PC-3 (cell line): ENCODE measurements around the gene BMPR1A. TPM values are rescaled to one million over a fixed set of nuclear protein-coding genes. Genes with fewer than 3 reads are reported as not detected.
"Not testable (repeated sequence)": the region's sequence is repeated elsewhere in the genome, so short reads cannot be mapped to it uniquely, and the experiment has no call there.

Experiments used
- ATAC-seq: fragments of 200-7000 bp; cut with Tn5 transposase; 2 replicates; pipeline ENCODE4 v1.9.1; 2020; ENCODE audit warnings: mild to moderate bottlenecking, moderate library complexity
- BruUV-seq: library from RNA; stranded (reverse); fragments of 400-500 nt; replicated peaks from 2 replicates; lab custom pipeline; 2021; lab: Mats Ljungman, UMichigan
- CTCF ChIA-PET: fragments of 300-600 bp; sonication (Branson Sonifier 250); formaldehyde crosslinking; loops from one replicate; lab custom pipeline; 2022; ENCODE audit warnings: antibody characterized with exemption; lab: Charles Lee
- POLR2A ChIA-PET: fragments of 300-600 bp; sonication (Branson Sonifier 250); formaldehyde crosslinking; loops from one replicate; lab custom pipeline; 2022; ENCODE audit warnings: antibody characterized with exemption; ENCODE audit not compliant: unreplicated experiment; lab: Charles Lee
- DNase-seq: peaks from one replicate; pipeline ENCODE4 v3.0.0-alpha.2; 2015
- H2AFZ ChIP-seq: fragments of 300-600 bp; sonication (generic); 2 replicates; pipeline ENCODE4 v1.6.0; 2016; ENCODE audit warnings: antibody characterized with exemption, low read length
- H3F3A ChIP-seq: fragments of 300-600 bp; sonication (generic); one replicate; pipeline ENCODE4 v1.6.0; 2017; ENCODE audit warnings: antibody characterized with exemption, low read length, control low read depth, mild to moderate bottlenecking; ENCODE audit not compliant: unreplicated experiment
- H3K27ac ChIP-seq: fragments of 300-600 bp; sonication (generic); 2 replicates; pipeline ENCODE4 v1.5.1; 2016; ENCODE audit warnings: mild to moderate bottlenecking, low read length
- H3K27me3 ChIP-seq: fragments of 300-600 bp; sonication (generic); 2 replicates; pipeline ENCODE4 v1.6.1; 2016; ENCODE audit warnings: low read length, mixed read lengths
- H3K36me3 ChIP-seq: fragments of 300-600 bp; sonication (generic); 2 replicates; pipeline ENCODE4 v1.6.1; 2016; ENCODE audit warnings: low read depth, mixed run types, low read length, mixed read lengths
- H3K4me1 ChIP-seq: fragments of 300-600 bp; sonication (generic); 2 replicates; pipeline ENCODE4 v1.5.1; 2016; ENCODE audit warnings: low read length; ENCODE audit not compliant: insufficient read depth
- H3K4me2 ChIP-seq: fragments of 300-600 bp; sonication (generic); 2 replicates; pipeline ENCODE4 v1.6.0; 2016; ENCODE audit warnings: low read length
- H3K4me3 ChIP-seq: fragments of 300-600 bp; sonication (generic); 2 replicates; pipeline ENCODE4 v1.5.1; 2016; ENCODE audit warnings: mild to moderate bottlenecking, low read length, mixed read lengths
- H3K79me2 ChIP-seq: fragments of 300-600 bp; sonication (generic); 2 replicates; pipeline ENCODE4 v1.6.1; 2017; ENCODE audit warnings: low read length, mixed read lengths
- H3K9ac ChIP-seq: fragments of 300-600 bp; sonication (generic); 2 replicates; pipeline ENCODE4 v1.6.0; 2016; ENCODE audit warnings: mild to moderate bottlenecking, low read length
- H3K9me2 ChIP-seq: fragments of 300-600 bp; sonication (generic); replicated peaks from 2 replicates; pipeline ENCODE4 v1.6.1; 2016; ENCODE audit warnings: mixed run types, low read length, mixed read lengths
- H3K9me3 ChIP-seq: fragments of 300-600 bp; sonication (generic); 2 replicates; pipeline ENCODE4 v1.6.1; 2016; ENCODE audit warnings: low read length, mixed read lengths
- H4K20me1 ChIP-seq: fragments of 300-600 bp; sonication (generic); 2 replicates; pipeline ENCODE4 v1.6.1; 2016; ENCODE audit warnings: low read length, mixed read lengths
- EZH2 ChIP-seq: fragments of 300-600 bp; sonication (generic); IDR thresholded peaks from one replicate; pipeline ENCODE4 v1.6.1; 2017; ENCODE audit warnings: antibody characterized with exemption, mild to moderate bottlenecking, low read length; ENCODE audit not compliant: unreplicated experiment
- EZH2phosphoT487 ChIP-seq: fragments of 300-600 bp; sonication (generic); IDR thresholded peaks from 2 replicates; pipeline ENCODE4 v1.6.1; 2018; ENCODE audit warnings: mild to moderate bottlenecking, antibody characterized with exemption, low read length, borderline replicate concordance
- intact Hi-C: fragments of 100-400 bp; cut with micrococcal nuclease; formaldehyde crosslinking; loops from 2 replicates; pipeline ENCODE4 v1.9.0; 2023
- total RNA-seq: library from RNA; depleted of rRNA; stranded (reverse); fragments of >200 nt; gene quantifications from 2 replicates; pipeline ENCODE4 v1.2.3, GENCODE V29; 2014
- TF ChIP-seq, protein P1 (sequence below): fragments of 300-600 bp; sonication (generic); conservative IDR thresholded peaks from 2 replicates; pipeline ENCODE4 v1.5.1; 2017; ENCODE audit warnings: antibody characterized with exemption, low read depth, mild to moderate bottlenecking, low read length

The BMPR1A gene
- total RNA-seq, 1 experiment from 2014 or later = 14.5 TPM

- no peak overlapping the region for H2AFZ ChIP-seq
- H3K9ac ChIP-seq = no peak overlapping the region
- no peak overlapping the region for H3K27ac ChIP-seq
- TF ChIP-seq EZH2phosphoT487 (no peak), EZH2 (no peak)
- TF ChIP-seq, protein P1, sequence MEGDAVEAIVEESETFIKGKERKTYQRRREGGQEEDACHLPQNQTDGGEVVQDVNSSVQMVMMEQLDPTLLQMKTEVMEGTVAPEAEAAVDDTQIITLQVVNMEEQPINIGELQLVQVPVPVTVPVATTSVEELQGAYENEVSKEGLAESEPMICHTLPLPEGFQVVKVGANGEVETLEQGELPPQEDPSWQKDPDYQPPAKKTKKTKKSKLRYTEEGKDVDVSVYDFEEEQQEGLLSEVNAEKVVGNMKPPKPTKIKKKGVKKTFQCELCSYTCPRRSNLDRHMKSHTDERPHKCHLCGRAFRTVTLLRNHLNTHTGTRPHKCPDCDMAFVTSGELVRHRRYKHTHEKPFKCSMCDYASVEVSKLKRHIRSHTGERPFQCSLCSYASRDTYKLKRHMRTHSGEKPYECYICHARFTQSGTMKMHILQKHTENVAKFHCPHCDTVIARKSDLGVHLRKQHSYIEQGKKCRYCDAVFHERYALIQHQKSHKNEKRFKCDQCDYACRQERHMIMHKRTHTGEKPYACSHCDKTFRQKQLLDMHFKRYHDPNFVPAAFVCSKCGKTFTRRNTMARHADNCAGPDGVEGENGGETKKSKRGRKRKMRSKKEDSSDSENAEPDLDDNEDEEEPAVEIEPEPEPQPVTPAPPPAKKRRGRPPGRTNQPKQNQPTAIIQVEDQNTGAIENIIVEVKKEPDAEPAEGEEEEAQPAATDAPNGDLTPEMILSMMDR = no peak
- H3K9me3 ChIP-seq = no peaks in the 10 kb centered on the region
- CTCF ChIA-PET = no interaction called here
- no peaks in the 10 kb centered on the region for H3K36me3 ChIP-seq
- no peaks in the 10 kb centered on the region for H3F3A ChIP-seq
- intact Hi-C loops = no loop called here
- no peaks in the 10 kb centered on the region for H3K27me3 ChIP-seq
- no peaks in the 10 kb centered on the region for H3K79me2 ChIP-seq
- peaks cover 17% of the 10 kb centered on the region for H3K4me1 ChIP-seq
- BruUV-seq = no TSS peak
- H3K4me2 ChIP-seq = no peak overlapping the region
- ATAC-seq (no peak), DNase-seq (no peak)
- H4K20me1 ChIP-seq = no peaks in the 10 kb centered on the region
- POLR2A ChIA-PET = no interaction called here
- H3K9me2 ChIP-seq = no peaks in the 10 kb centered on the region
- H3K4me3 ChIP-seq = no peak overlapping the region
These were observed 222.9 kb downstream of the BMPR1A start for GRCh38 chr10:86979296-86979818.

- POLR2A ChIA-PET = no interaction called here
These were observed 223.6 kb downstream of the BMPR1A start for GRCh38 chr10:86979977-86980448.

DNA sequence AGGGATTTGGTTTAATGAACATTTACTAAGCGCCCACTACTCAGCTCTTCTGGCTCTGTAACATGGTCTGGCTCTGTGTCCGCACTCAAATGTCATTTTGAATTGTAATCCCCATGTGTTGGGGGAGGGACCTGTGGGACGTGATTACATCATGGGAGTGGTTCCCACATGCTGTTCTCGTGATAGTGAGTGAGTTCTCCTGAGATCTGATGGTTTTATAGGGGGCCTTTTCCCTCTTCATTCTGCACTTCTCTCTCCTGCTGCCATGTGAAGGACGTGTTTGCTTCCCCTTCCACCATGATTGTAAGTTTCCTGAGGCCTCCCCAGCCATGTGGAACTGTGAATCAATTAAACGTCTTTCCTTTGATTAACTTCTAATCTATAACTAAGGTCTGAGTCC lies 224.6 kb downstream of the BMPR1A start:
- H4K20me1 ChIP-seq, DNase-seq, H3K9me2 ChIP-seq, POLR2A ChIA-PET, H3K9me3 ChIP-seq, ATAC-seq, H2AFZ ChIP-seq, H3K79me2 ChIP-seq, CTCF ChIA-PET, BruUV-seq, H3K36me3 ChIP-seq, H3K27me3 ChIP-seq, H3K4me2 ChIP-seq, H3F3A ChIP-seq, H3K9ac ChIP-seq, intact Hi-C loops, H3K4me3 ChIP-seq, H3K27ac ChIP-seq: not testable (repeated sequence)
- peaks cover 10% of the 10 kb centered on the region for H3K4me1 ChIP-seq

More at GRCh38 chr10:86979977-86980448, 223.6 kb downstream of the BMPR1A start:
- peaks cover 11% of the 10 kb centered on the region for H3K4me1 ChIP-seq
- no peak overlapping the region for H2AFZ ChIP-seq
- H4K20me1 ChIP-seq = no peaks in the 10 kb centered on the region
- H3F3A ChIP-seq = no peaks in the 10 kb centered on the region
- BruUV-seq = no TSS peak
- DNase-seq = no peak
- H3K36me3 ChIP-seq = no peaks in the 10 kb centered on the region
- ATAC-seq = no peak
- H3K27ac ChIP-seq = no peak overlapping the region
- CTCF ChIA-PET = no interaction called here
- no peak overlapping the region for H3K4me2 ChIP-seq
- H3K9ac ChIP-seq = no peak overlapping the region
- H3K4me3 ChIP-seq = no peak overlapping the region
- no peaks in the 10 kb centered on the region for H3K27me3 ChIP-seq
- intact Hi-C loops = no loop called here
- no peaks in the 10 kb centered on the region for H3K9me3 ChIP-seq
- no peaks in the 10 kb centered on the region for H3K79me2 ChIP-seq
- TF ChIP-seq, protein P1 = no peak
- TF ChIP-seq EZH2 = no peak
- TF ChIP-seq EZH2phosphoT487 = no peak
- H3K9me2 ChIP-seq = no peaks in the 10 kb centered on the region
